ENCODE data around the gene NEK5.
"Not testable (repeated sequence)": the region's sequence is repeated elsewhere in the genome, so short reads cannot be mapped to it uniquely, and the experiment has no call there.

The NEK5 gene, protein sequence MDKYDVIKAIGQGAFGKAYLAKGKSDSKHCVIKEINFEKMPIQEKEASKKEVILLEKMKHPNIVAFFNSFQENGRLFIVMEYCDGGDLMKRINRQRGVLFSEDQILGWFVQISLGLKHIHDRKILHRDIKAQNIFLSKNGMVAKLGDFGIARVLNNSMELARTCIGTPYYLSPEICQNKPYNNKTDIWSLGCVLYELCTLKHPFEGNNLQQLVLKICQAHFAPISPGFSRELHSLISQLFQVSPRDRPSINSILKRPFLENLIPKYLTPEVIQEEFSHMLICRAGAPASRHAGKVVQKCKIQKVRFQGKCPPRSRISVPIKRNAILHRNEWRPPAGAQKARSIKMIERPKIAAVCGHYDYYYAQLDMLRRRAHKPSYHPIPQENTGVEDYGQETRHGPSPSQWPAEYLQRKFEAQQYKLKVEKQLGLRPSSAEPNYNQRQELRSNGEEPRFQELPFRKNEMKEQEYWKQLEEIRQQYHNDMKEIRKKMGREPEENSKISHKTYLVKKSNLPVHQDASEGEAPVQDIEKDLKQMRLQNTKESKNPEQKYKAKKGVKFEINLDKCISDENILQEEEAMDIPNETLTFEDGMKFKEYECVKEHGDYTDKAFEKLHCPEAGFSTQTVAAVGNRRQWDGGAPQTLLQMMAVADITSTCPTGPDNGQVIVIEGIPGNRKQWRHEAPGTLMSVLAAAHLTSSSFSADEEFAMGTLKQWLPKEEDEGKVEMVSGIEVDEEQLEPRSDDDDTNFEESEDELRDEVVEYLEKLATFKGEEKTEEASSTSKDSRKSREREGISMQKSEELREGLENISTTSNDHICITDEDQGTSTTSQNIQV
- long read RNA-seq, donor 1, result 0 reads
- long read RNA-seq, donor 2, result 0 reads
- long read RNA-seq, donor 3, full-length matches to known transcripts, result 1 of 1 reads
- long read RNA-seq, donor 3, partial matches to known transcripts, result 0 of 1 reads
- long read RNA-seq, donor 3, other reads (novel, unspliced or antisense), result 0 of 1 reads
- long read RNA-seq, donor 4, partial matches to known transcripts, result 7 of 7 reads
- long read RNA-seq, donor 4, other reads (novel, unspliced or antisense), result 0 of 7 reads
- long read RNA-seq, donor 5, result 0 reads
- long read RNA-seq, donor 6, full-length matches to known transcripts, result 1 of 1 reads
- long read RNA-seq, donor 6, partial matches to known transcripts, result 0 of 1 reads
- long read RNA-seq, donor 6, other reads (novel, unspliced or antisense), result 0 of 1 reads
- long read RNA-seq, donor 7, result 0 reads
- long read RNA-seq, donor 8, result 0 reads

DNA sequence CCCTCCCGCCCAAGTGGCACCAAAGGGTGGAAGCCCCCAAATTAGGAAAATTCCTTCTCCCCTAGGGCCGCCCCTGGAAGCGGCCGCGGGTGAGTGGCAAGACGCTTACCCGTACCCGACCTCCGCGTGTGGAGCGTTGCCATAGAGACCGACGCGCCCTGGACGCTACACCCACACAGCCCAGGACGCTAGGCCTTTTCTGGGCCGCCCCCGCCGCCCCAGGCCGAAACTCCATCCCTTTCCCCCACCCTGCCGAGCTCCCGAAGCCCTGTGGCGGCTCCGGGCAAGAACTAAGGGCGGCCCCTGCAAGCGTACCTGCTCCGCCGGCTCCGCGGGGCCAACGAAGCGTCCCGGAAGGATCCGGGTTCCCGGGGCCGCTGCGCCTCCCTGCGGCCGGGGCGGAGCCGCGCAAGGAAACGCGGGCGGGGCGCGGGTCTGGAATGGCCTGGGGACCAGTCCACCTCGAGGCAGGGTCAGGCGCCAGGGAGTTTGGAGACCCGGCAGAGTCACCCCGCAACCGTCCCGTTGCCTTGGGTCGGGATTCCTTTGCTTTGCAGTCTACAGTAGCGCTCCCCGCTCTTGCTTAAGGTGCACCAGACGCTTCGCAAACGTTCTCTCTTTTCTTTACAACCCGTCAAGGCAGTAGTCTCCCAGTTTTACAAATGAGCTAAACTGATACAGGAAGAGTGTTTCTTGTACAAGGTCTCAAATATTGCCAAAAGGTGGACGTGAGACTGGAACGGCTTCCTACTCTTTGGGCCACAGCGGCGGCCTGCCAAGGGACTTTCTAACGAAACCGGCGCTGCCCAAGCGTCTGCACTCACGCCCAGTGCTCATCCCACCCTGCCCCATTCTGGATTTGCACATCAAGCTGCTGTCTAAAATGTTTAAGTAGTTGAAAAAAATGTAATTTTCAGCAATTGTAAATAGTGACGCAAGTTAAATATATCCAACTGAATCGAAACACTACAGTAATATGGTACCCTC lies at the start of gene NEK5:
Gene NEK5, minus strand, starts transcription at position 360 of the 987 bp plus-strand sequence. CDS start 1,591 bp downstream, outside the sequence.
- DNase-seq, result peak; percentile 79

DNA sequence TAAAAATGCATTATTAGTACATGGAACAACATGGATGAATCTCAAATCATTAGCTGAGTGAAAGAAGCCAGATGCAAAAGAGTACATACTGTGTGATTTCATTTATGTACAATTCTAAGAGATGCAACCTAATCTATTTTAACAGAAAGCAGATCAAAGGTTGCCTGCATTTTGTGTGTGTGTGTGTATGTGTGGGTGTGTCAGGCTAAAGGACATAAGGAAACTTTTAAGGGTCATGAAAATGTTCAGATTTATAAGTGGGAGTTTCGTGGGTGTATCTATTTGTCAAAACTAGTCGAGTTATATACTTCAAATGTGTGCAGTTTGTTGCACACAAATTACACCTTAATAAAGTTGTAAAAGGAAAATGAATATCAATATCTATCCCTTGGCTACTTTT lies 48.4 kb upstream of the NEK5 start:
- no peak for DNase-seq

DNA sequence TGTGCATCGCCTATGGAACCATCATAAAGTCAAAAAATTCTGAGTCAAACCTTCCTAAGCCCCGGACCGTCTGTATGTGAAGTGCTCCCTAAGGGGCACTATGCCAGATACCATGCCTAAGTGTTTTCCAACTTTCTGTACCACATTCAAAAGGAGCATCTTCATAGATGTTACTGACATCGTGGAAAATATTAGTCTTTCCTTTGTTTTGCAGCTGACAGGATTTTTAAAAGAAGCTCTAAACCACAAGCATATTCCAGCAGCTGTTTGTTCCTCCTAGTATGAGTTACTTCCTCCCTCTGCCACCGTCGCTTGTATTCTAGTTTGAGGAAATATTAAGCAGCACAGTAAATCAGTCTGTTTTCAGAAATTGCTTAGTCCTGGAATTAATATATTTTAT lies 45.1 kb upstream of the NEK5 start:
- not testable (repeated sequence) for DNase-seq

DNA sequence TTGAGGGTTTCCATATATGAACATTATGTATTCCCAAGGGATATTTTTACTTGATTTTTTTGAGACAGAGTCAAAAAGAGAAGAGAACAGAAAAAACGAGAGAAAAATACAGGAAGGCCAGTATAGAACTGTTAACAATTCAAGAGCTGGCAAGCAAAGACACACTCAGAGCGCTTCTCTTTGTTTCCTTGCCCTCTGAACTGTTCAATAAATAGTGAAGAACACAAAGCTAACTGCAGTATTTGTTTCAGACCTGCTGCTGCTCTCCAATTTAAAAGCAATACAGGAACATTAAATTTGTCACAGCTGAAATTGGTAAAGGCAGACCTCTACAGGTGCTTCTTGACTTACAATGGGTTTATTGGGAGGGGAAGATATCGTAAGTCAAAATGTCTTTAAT lies 44.5 kb upstream of the NEK5 start:
- DNase-seq, result no peak

DNA sequence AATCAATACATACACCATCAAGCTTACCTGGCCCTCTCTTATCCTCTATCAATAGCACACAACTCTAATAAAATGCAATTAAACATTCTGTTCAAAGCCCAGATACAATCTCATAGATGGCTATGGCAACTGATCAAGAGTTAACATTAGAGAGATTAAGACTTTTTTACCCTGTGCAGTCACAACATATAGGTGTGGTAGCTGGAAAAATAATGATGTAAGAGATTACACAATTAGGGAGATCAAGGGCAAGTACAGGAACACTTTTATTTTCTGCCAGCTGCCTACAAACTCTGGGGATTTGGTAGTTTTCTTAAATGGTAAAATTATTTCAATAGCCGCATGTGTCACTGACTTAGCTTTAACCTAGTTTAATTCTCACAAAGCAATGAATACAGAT lies 42.8 kb upstream of the NEK5 start:
- DNase-seq, result not testable (repeated sequence)

DNA sequence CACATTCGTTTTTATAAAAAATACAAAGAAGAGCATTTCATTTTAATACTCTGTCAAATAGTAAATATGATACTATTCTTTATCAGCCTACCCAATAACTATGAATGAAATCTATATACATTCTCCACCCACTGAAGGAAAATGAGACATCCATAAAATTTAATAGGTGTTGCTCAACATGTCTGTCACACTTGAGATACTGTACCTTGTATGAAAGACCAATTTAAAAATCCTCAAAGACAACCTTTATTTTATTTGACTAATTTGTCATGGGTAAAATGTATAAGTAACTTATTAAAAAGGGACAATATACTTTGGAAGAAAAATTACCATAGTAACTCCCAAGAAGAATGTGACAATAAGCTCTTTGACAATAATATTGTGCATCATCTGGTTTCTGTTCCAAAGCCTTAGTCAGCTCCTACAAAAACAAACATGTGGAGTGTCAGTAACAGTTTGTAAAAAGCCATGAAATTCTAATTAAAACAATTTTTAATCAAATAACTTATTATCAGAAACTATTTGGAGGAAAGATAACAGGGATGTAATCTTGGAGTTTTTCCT lies 42.0 kb upstream of the NEK5 start:
- DNase-seq, result not testable (repeated sequence)

DNA sequence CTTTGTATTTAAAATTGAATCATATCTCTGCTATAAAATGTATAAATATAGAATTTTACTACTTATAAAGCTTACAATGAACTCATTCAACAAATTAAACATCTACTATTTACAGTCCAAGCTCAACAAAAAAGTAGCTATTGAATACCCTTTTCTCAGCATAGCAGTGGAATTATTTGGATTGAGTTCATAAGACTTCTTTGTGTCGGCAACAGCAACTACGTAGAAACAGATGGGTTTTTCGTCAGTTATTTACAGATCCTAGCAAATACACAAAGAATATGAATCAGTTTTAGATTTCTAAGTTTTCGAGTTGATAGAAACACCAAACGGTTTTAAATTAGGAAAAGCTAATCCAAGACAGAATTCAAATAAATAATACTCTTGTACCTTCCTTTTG lies 41.0 kb upstream of the NEK5 start:
- no peak for DNase-seq

DNA sequence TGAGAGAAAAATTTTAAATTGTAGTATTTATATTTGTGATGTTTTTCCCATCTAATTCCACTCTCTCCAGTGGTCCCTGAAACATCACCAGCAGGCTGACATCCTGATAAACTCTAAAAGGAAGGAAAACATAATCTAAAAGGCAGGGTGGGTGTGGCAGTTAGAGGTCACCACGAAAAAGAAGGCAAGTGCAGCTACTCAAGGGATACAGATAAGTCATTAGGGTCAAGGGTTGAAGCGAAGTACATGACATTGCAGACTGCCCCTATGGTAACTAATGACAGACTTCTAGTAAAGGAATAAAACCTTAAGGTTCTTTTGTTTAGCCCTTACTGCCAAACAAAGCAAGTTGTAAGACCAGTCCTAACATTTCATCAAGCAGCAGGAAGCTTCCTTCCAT lies 36.5 kb upstream of the NEK5 start:
- no peak for DNase-seq

DNA sequence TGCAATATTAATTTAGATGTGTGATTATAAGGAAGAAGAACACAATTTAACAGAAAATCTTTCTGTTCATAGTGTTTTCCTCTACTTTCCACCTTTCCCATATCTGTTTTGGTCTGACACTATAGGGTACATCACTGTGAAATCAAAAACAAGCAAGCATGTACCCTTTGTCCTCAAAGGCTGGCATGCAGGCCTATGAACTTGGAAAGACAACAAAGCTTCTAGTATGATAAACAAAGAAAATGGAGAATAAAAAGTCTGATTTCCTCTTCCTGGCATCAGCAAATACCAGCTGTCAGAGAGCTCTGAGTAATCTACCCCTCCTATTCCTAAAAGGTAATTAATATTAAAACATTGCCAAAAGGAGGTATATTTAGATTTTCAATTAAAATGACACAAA lies 36.1 kb upstream of the NEK5 start:
- no peak for DNase-seq

DNA sequence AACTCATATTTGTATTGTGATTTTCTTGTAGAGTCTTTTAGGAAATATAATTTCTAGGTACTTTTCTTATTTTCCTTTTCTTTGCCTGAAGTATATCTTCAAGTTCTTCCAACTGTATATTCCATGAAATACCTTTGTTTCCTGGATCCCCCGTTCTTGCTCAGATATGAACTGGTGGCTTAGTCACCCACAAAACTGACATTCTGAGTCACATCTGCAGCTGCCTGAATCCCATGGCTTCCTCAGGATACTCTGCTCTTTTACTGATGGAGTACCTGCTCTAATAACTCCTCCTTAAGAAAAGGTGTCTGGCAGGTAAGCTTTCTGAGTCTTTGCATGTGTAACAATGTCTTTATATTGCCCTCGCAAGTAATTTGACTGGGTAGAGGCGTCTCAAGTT lies 35.0 kb upstream of the NEK5 start:
- DNase-seq, result not testable (repeated sequence)

DNA sequence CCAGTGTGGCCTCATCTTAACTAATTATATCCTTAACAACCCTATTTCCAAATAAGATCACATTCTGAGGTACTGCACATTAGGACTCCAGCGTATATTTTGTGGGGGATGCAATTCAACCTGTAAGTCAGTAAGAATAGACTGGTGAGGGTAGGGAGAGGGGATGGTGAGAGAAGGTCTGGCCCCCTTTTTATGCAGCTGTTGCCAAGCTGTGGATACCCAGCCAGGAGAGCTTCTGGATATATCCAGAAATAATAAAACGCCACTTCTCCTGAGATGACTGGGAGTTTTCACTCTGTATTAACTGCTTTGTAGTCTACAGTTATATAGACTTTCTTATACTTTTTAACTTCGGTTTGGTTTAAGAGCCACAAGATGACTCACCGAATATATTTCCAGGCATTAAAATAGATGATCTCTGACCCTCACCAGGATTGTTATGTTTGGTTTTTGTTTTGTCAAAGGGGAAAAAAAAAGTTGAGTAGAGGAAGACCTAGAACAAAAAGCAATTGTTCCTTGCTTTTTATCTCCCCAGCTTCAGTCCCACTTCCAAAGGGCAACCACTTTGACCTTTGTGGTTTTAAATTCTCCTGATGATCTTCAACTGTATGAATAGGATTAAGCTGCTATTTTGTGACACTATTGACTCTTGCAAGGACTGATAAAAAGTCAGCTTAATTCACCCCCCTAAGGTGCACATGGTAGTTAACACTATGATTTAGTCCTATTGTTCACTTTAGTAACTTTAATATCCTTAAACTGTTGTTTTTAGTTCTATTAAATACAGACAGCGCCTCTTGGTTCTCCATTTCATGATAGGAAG lies 33.6 kb upstream of the NEK5 start:
- no peak for DNase-seq

DNA sequence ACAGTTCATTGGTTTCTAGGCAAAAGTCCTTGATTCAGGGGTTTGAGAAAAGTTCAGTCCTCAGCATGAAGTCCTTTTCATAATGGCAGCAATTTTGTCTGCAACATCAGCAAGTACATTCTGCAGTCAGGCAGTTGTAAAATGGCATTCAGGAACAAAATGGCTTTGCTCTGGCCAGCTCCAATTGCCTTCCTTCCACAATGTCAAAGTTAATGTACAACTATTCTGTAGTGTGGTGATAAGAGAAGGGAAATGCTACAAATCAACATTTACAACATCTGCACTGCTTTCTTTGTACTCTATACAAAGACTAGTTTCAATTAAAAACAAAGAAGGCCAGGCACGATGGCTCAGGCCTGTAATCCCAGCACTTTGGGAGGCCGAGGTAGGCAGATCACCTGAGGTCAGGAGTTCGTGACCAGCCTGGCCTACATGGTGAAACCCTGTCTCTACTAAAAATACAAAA lies 32.3 kb upstream of the NEK5 start:
- peak; percentile 4 for DNase-seq

DNA sequence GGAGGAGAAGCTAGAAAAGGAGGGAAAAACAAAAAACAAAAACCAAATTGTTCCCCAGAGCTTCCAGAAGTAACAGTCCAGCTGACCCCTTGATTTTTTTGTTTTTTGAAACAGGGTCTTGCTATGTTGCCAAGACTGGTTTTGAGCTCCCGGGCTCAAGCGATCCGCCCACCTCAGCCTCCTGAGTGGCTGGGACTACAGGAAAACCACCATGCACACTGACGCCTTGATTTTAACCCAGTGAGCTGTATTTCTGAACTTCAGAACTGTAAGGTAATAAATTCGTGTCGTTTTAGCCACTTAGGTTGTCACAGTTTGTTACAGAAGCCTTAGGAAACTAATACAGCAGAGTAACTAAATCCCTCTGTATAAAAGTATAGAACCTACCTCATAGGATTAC lies 31.6 kb upstream of the NEK5 start:
- DNase-seq, result peak; percentile 2

DNA sequence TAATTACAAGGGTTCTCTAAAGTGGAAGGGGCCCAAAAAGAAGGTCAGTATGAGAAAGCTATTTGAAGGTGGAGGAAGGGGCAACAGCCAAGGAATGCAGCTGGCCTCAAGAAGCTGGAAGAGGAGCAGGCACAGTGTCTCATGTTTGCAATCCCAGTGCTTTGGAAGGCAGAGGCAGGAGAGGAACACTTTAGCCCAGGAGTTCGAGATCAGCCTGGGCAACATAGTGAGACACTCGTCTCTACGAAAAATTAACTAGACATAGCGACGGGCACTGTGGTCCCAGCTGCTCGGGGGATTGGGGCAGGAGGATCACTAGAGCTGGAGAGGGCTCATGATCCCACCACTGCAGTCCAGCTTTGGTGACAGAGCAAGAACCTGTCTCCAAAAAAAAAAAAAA lies 31.2 kb upstream of the NEK5 start:
- peak; percentile 12 for DNase-seq

DNA sequence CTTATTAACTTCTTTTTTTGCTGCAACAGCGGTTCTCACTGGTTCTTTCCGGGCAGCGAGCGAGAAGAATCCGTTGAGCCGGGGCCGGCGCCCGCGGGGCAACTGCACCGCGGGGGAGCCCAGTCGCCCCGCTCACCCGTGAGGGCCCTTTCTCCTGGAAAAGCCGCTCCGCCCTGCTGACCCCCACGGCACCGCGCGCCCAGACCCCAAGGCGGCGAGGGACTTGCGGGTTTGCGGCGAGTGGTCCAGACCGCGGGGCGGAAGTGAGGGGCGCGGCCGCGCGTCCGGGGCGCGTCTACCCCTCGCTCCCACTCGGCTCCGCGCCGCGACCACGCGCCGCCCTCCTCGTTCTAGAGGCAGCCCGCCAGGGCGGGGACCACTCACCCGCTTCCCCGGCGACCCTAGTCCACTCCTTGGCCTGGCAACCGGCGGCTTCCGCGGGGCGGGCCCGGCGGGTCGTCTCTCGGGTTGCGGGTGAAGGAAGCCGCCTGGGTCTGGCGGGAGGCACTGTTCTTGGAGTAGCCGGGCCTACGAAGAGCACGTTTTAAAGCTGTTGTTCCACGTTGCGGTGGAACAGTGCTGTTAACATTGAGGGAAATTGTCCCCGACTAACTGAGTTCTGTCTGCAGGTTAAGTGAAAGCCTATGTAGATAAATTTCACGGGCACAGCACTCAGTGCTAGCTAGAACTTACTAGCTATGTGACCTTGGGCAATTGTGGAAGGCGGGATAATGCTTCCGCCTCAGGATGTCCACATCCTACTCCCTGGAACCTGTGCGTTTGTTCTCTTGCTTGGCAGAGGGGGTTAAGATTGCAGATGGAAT lies 30.5 kb upstream of the NEK5 start, which contains the start of gene NEK3:
Gene NEK3, minus strand, starts transcription at position 439 of the 824 bp plus-strand sequence. CDS start 3,406 bp downstream, outside the sequence.
- peak; percentile 93 for DNase-seq

DNA sequence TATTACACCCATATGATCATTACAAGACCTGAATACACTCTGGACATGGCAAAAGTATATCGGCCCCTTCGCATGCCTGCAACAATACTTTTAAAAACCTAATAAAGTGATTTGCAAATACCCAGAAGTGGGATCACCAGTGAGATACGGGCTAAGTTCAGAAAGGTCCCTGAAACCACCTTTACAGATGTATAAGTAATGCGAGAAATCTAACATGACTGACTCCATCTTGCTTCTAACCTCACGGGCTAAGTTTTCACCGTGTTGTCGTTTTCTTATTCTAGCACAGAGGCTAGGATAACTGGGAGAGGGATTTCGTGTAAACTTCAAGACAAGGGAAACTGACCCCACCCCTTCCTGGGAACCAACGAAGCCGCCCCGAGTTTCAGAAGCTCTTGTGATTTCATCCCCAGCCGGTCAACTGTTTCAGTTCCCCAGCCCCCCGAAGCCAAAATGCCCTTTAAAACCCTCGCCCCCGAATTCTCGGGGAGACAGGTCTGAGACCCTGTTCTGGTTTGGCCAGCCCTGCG lies 29.8 kb upstream of the NEK5 start:
- DNase-seq, result no peak

DNA sequence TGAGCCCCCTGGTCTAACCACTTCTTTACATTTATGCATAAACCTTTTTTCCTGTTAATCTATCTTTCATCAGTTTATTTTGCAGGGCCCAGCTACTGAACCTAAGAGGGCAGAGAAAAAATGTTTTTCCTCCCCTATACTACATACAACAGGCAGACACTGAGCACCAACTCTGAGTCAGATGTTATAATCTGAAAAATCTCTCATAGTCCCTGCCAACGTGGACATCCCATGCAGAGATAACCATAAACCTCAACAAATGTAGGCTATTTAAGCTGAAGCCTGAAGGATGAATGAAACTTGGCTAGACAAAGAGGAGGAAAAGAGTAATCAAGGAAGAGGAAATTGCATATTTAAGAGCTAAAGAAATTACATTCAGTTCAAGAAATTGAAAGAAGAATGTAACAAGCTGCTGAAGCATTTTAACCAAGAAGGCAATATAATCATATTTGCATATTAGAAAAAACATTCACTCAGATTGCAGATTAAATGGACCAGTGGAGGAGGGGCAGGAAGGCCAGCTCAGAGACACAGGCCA lies 27.9 kb upstream of the NEK5 start:
- no peak for DNase-seq

DNA sequence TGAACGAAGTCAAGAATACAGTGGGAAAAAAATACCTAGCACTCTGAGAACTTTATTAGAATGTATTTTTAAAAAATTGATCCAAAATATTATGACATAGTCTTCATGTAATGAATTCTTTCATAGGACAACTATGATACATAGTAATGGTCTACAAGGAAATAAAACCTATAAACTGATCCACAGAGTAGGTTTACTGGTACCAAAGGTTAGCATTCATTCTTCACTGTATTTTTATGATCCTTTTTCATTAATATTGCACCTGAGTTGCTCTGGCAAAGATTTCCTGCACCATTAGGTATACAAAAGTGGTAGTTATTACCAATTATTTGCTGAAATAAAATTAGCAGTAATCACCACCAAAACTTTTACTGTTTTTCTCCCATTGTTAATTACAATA lies 26.3 kb upstream of the NEK5 start:
- no peak for DNase-seq
